ENCODE data around the gene SLC7A7. TPM values are rescaled to one million over a fixed set of nuclear protein-coding genes. Genes with fewer than 3 reads are reported as not detected.
A peak's percentile ranks its signal among the peaks of the same experiment; 100 is the strongest.
"Not testable (repeated sequence)": the region's sequence is repeated elsewhere in the genome, so short reads cannot be mapped to it uniquely, and the experiment has no call there.

SLC7A7 gene
- total RNA-seq, 1 donor from 2014 or later = 1.9 TPM

DNA sequence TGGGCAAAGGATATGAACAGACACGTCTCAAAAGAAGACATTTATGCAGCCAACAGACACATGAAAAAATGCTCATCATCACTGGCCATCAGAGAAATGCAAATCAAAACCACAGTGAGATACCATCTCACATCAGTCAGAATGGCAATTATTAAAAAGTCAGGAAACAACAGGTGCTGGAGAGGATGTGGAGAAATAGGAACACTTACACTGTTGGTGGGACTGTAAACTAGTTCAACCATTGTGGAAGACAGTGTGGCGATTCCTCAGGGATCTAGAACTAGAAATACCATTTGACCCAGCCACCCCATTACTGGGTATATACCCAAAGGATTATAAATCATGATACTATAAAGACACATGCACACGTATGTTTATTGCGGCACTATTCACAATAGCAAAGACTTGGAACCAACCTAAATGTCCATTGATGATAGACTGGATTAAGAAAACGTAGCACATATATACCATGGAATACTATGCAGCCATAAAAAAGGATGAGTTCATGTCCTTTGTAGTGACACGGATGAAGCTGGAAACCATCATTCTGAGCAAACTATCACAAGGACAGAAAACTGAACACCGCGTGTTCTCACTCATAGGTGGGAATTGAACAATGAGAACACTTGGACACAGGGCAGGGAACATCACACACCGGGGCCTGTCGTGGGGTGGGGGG is 57.1 kb downstream of the SLC7A7 start:
- not testable (repeated sequence) for DNase-seq (ENCODE audit: low read depth in 2 of 2)

- DNase-seq (ENCODE audit: low read depth in 2 of 2) = no peak
Observed at GRCh38 chr14:22753586-22753985, 61.6 kb downstream of the SLC7A7 start.

DNA sequence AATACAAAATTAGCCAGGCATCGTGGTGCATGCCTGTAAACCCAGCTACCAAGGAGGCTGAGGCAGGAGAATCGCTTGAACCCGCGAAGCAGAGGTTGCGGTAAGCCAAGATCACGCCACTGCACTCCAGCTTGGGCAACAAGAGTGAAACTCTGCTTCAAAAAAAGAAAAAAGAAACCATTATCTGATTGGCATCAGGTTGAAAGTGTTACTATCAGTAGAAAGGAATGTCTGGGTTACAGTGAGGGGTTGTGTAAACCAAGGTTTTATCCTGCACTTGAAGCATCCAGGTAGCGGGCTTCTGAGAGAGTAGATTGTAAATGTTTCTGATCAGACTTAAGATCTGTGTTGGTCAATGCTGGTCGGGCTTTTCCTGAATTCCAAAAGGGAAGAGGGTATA is 62.8 kb downstream of the SLC7A7 start:
- DNase-seq (ENCODE audit: low read depth in 2 of 2) = no peak

DNA sequence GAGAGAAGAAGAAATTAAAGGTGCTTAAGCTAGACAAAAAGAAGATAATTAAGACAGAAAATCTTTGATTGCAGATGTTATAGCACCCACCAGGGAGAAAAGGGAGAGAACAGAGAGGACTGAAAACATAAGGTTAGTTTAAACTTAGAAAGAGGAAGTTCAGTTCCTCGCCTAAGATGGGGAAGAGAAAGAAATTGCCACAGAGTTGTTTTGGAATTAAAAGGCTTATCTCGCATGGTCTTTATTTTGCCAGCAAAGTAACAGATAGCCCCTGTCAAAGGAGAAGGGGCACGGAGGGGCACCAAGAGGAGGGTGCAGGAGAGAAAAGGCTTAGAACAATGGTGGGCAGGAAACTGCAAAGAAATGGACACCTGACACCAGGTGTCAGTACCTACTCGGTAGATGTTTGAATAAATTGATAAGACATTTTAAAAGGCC is 66.6 kb downstream of the SLC7A7 start:
- no peak for DNase-seq (ENCODE audit: low read depth in 2 of 2)

- no peak for DNase-seq (ENCODE audit: low read depth in 2 of 2)
Observed at GRCh38 chr14:22748206-22748605, 67.0 kb downstream of the SLC7A7 start.

DNA sequence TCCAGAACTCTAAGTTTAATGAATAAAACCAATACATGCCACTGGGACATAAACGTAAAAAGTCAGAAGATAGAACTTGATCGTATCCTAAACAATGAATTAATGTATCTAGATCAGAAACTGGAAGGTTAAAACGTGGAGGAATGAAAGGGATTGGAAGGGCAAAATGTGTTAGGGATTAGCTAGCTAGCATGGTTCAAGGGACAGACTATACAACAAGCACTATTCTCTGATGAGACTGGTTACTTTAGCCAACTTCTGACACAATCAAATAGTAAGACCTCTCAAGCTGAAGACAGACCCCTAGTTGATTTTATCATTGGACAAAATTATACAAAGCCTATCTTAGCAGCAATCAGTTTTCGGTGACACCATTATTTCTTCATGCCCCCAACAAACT is 67.5 kb downstream of the SLC7A7 start:
- DNase-seq (ENCODE audit: low read depth in 2 of 2) = no peak

GRCh38 chr14:22740020-22740419 is 75.2 kb downstream of the SLC7A7 start:
- DNase-seq (ENCODE audit: low read depth in 2 of 2) = peak in 1 of 2 donors; percentile 26

GRCh38 chr14:22739423-22739822 is 75.8 kb downstream of the SLC7A7 start:
- DNase-seq (ENCODE audit: low read depth in 2 of 2) = peak in 1 of 2 donors; percentile 80

- DNase-seq (ENCODE audit: low read depth in 2 of 2) = no peak
Observed at GRCh38 chr14:22737052-22737451, 78.2 kb downstream of the SLC7A7 start.

DNA sequence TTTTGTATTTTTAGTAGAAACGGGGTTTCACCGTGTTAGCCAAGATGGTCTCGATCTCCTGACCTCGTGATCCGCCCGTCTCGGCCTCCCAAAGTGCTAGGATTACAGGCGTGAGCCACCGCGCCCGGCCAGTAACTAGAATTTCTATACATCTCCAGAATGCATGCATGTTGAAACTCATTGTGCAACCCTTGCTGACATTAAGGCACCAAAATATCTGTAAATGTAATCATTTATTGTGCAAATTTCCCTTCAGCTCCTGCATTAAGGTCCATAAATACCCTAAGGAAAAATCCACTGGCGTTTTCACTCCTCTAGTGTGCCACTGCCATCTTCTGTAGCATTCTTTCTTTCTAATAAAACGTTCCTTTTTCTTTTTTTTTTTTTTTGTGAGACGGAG is 78.9 kb downstream of the SLC7A7 start:
- DNase-seq (ENCODE audit: low read depth in 2 of 2) = not testable (repeated sequence)

DNA sequence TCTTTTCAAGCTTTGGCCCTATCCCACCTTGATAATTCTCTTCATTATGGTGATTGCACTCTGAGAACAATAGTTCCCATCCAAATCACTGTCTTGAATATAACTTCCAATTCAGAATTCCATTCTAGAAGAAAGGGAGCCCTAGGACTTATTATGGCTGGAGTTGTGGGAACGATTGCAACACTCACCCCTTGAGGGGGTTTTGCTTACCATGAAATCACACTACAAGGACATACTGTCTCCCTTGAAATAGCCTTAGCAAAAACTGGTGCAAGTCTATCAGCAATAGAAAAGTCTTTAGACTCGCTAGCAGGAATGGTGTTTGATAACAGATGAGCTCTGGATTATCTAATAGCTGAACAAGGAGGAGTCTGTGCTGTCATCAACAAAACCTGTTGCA is 80.1 kb downstream of the SLC7A7 start:
- DNase-seq (ENCODE audit: low read depth in 2 of 2) = no peak

DNA sequence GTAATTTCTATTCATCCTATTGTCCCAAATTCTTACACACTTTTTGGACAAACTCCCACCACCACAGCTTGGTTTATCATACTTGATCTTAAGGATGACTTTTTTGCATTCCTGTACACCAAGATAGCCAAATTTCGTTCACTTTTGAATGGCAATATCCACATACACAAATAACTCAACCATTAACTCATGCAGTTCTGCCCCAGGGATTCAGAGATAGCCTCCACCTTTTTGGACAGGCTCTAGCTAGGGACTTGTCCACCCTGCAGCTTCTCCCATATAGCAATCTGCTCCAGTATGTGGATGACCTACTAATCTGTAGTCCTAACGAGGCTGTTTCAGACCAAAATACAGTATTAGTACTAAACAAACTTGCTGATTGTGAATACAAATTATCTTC is 81.4 kb downstream of the SLC7A7 start:
- no peak for DNase-seq (ENCODE audit: low read depth in 2 of 2)

GRCh38 chr14:22732062-22732461 is 83.2 kb downstream of the SLC7A7 start:
- not testable (repeated sequence) for DNase-seq (ENCODE audit: low read depth in 2 of 2)

GRCh38 chr14:22726012-22726411 is 89.2 kb downstream of the SLC7A7 start:
- no peak for DNase-seq (ENCODE audit: low read depth in 2 of 2)

DNA sequence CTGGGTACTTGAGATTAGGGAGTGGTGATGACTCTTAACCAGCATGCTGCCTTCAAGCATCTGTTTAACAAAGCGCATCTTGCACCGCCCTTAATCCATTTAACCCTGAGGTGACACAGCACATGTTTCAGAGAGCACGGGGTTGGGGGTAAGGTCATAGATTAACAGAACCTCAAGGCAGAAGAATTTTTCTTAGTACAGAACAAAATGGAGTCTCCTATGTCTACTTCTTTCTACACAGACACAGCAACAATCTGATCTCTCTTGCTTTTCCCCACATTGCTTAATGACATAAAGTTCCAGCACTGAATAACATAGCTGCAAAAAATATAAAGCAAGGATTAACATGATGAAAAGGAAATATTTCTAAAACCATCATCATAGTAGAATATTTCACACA is 89.9 kb downstream of the SLC7A7 start:
- not testable (repeated sequence) for DNase-seq (ENCODE audit: low read depth in 2 of 2)

- DNase-seq (ENCODE audit: low read depth in 2 of 2) = not testable (repeated sequence)
Observed at GRCh38 chr14:22724847-22725246, 90.4 kb downstream of the SLC7A7 start.

GRCh38 chr14:22723815-22724214 is 91.4 kb downstream of the SLC7A7 start:
- no peak for DNase-seq (ENCODE audit: low read depth in 2 of 2)

Other genes starting within 250 kb of the SLC7A7 start
- 301 and 362 TPM in 2 replicates for gene DAD1, start 226.2 kb downstream of the SLC7A7 start, total RNA-seq
- gene ABHD4, start 217.1 kb downstream of the SLC7A7 start, total RNA-seq = 5.4 and 9.6 TPM in 2 replicates
- gene OR6J1, start 171.1 kb downstream of the SLC7A7 start, total RNA-seq = not detected in 2 replicates
- gene OXA1L, start 48.7 kb downstream of the SLC7A7 start, total RNA-seq = 50.6 and 75.4 TPM in 2 replicates
- gene MRPL52, start 14.5 kb upstream of the SLC7A7 start, total RNA-seq = 31.1 and 41.2 TPM in 2 replicates
- gene MMP14, start 21.1 kb upstream of the SLC7A7 start, total RNA-seq = 74.8 and 81.0 TPM in 2 replicates
- gene LRP10, start 56.3 kb upstream of the SLC7A7 start, total RNA-seq = 35.2 and 65.7 TPM in 2 replicates
- under 0.01 TPM in 1 of 2 replicates, not detected in the other for gene REM2, start 67.8 kb upstream of the SLC7A7 start, total RNA-seq
- 36.1 and 44.4 TPM in 2 replicates for gene RBM23, start 103.7 kb upstream of the SLC7A7 start, total RNA-seq
- gene PRMT5, start 113.9 kb upstream of the SLC7A7 start, total RNA-seq = 38.4 and 47.1 TPM in 2 replicates
- 14.5 and 29.7 TPM in 2 replicates for gene HAUS4, start 141.7 kb upstream of the SLC7A7 start, total RNA-seq
- gene AJUBA, start 167.1 kb upstream of the SLC7A7 start, total RNA-seq = 35.7 and 40.3 TPM in 2 replicates
- gene C14orf93, start 194.7 kb upstream of the SLC7A7 start, total RNA-seq = 4.1 and 4.4 TPM in 2 replicates
- 216 and 232 TPM in 2 replicates for gene PSMB5, start 219.5 kb upstream of the SLC7A7 start, total RNA-seq
- gene PSMB11, start 226.8 kb upstream of the SLC7A7 start, total RNA-seq = not detected in 2 replicates
- gene CDH24, start 242.1 kb upstream of the SLC7A7 start, total RNA-seq = 1.5 and 1.9 TPM in 2 replicates

Measured in dermis microvascular lymphatic vessel endothelial cell (primary cell).